Panc1 (cell line): ENCODE measurements around the gene C17orf67. TPM values are rescaled to one million over a fixed set of nuclear protein-coding genes. Genes with fewer than 3 reads are reported as not detected.
A peak's percentile ranks its signal among the peaks of the same experiment; 100 is the strongest.

Experiments
- ATAC-seq: fragments of 200-7000 bp; cut with Tn5 transposase; 2 replicates; pipeline ENCODE4 v1.9.1; 2020; ENCODE audit warnings: mild to moderate bottlenecking, moderate library complexity
- BruUV-seq: library from RNA; stranded (reverse); fragments of 400-500 nt; replicated peaks from 2 replicates; lab custom pipeline; 2021; lab: Mats Ljungman, UMichigan
- CTCF ChIA-PET: fragments of 300-600 bp; sonication (Branson Sonifier 250); formaldehyde crosslinking; loops from one replicate; lab custom pipeline; 2022; ENCODE audit warnings: antibody characterized with exemption; lab: Charles Lee
- POLR2A ChIA-PET: fragments of 300-600 bp; sonication (Branson Sonifier 250); formaldehyde crosslinking; loops from one replicate; lab custom pipeline; 2022; ENCODE audit warnings: antibody characterized with exemption; lab: Charles Lee
- DNase-seq: peaks from one replicate; pipeline ENCODE4 v3.0.0-alpha.2; 2010; ENCODE audit warnings: low read depth, low spot score
- H3K27ac ChIP-seq: 2 replicates; pipeline ENCODE4 v1.5.1; 2011; ENCODE audit warnings: mild to moderate bottlenecking, low read length, inconsistent platforms
- H3K27me3 ChIP-seq: fragments of 200-500 bp; sonication (Bioruptor generic); 2 replicates; pipeline ENCODE4 v1.6.0; 2014; ENCODE audit warnings: low read length, inconsistent platforms; ENCODE audit not compliant: control insufficient read depth, insufficient read depth
- H3K36me3 ChIP-seq: fragments of 200-500 bp; sonication (Bioruptor generic); 2 replicates; pipeline ENCODE4 v1.5.1; 2014; ENCODE audit warnings: inconsistent platforms, mild to moderate bottlenecking, low read length, moderate library complexity; ENCODE audit not compliant: control insufficient read depth, insufficient read depth
- H3K4me1 ChIP-seq: 2 replicates; pipeline ENCODE4 v1.5.1; 2011; ENCODE audit warnings: inconsistent platforms, mild to moderate bottlenecking, low read length, moderate library complexity; ENCODE audit not compliant: control insufficient read depth, insufficient read depth
- H3K4me3 ChIP-seq, 2 experiments: 2 replicates each; pipeline ENCODE4 v1.5.1; 2011 to 2012; ENCODE audit warnings: low read depth in 2 of 2, low read length in 2 of 2, mild to moderate bottlenecking in 2 of 2, inconsistent platforms in 1 of 2, moderate library complexity in 1 of 2
- H3K9me3 ChIP-seq: fragments of 200-500 bp; sonication (Bioruptor generic); 2 replicates; pipeline ENCODE4 v1.5.1; 2014; ENCODE audit warnings: low read depth, mild to moderate bottlenecking, inconsistent platforms, low read length, moderate library complexity; ENCODE audit not compliant: control insufficient read depth, insufficient read depth
- CTCF ChIP-seq: fragments of 450-650 bp; IDR thresholded peaks from 2 replicates; pipeline ENCODE4 v1.5.1; 2017; ENCODE audit warnings: mild to moderate bottlenecking
- POLR2AphosphoS5 ChIP-seq: IDR thresholded peaks from 2 replicates; pipeline ENCODE4 v1.6.1; 2012; ENCODE audit warnings: mild to moderate bottlenecking, low read depth, low read length, moderate library complexity
- REST ChIP-seq, 2 experiments: IDR thresholded peaks; 2 replicates each; pipeline ENCODE4 v1.6.1; 2011 to 2012; ENCODE audit warnings: low read depth in 2 of 2, control low read depth in 1 of 2, low read length in 1 of 2, mild to moderate bottlenecking in 1 of 2, moderate library complexity in 1 of 2; ENCODE audit not compliant: insufficient read depth in 1 of 2
- SIN3A ChIP-seq: IDR thresholded peaks from 2 replicates; pipeline ENCODE4 v1.6.1; 2012; ENCODE audit warnings: low read depth, mild to moderate bottlenecking, low read length, moderate library complexity, borderline replicate concordance; ENCODE audit not compliant: insufficient read depth
- TCF7L2 ChIP-seq: IDR thresholded peaks from 2 replicates; pipeline ENCODE4 v1.6.1; 2011; ENCODE audit warnings: mild to moderate bottlenecking, low read depth, low read length, inconsistent platforms
- in situ Hi-C: cut with HindIII; loops from 2 replicates; pipeline ENCODE4 v1.10.0; 2016; ENCODE audit warnings: low sequenced_read_pairs, low pct_unique_long_range_greater_than_20kb
- intact Hi-C: fragments of 100-400 bp; cut with micrococcal nuclease; formaldehyde crosslinking; loops from one replicate; pipeline ENCODE4 v1.10.0; 2022; ENCODE audit not compliant: unreplicated experiment
- total RNA-seq: library from RNA; stranded (reverse); gene quantifications from one replicate; pipeline ENCODE4 v1.2.1, GENCODE V29; 2021; ENCODE audit not compliant: unreplicated experiment

Gene C17orf67
- total RNA-seq, 1 experiment from 2014 or later: 3.4 TPM

GRCh38 chr17:56835264-56835585 lies 1.5 kb upstream of the C17orf67 start:
- POLR2A ChIA-PET: interaction anchor here (0.5 to 0.6 kb wide), 2 partner anchors 29 to 133 kb away, joined by 3 read pairs; no protein-coding TSS in a partner anchor
- Histone ChIP-seq H3K27me3 (no peaks in the 10 kb centered on the region), H3K36me3 (peaks cover 4% of the 10 kb centered on the region; the same call in 1 of the 2 replicates), H3K4me3 (peak overlapping the region; percentile 79 to 85), H3K4me1 (peaks cover 34% of the 10 kb centered on the region), H3K27ac (peak overlapping the region; percentile 77), H3K9me3 (no peaks in the 10 kb centered on the region)
- DNase-seq: no peak
- in situ Hi-C loops: no loop called here
- no TSS peak for BruUV-seq
- ATAC-seq: no peak
- intact Hi-C loops: no loop called here
- CTCF ChIA-PET: no interaction called here
- TF ChIP-seq POLR2AphosphoS5: no peak
- no peak for TF ChIP-seq REST (IDR thresholded peaks at IDR 0.05; ENCODE audit: insufficient read depth in 1 of 2, low read depth in 2 of 2, low read length in 1 of 2)
- TF ChIP-seq TCF7L2: no peak
- TF ChIP-seq SIN3A: no peak
- TF ChIP-seq CTCF: no peak

- Histone ChIP-seq H3K9me3 (no peaks in the 10 kb centered on the region), H3K4me1 (peaks cover 34% of the 10 kb centered on the region), H3K27me3 (no peaks in the 10 kb centered on the region), H3K36me3 (peaks cover 4% of the 10 kb centered on the region; the same call in 1 of the 2 replicates), H3K27ac (peak overlapping the region; percentile 77), H3K4me3 (peak overlapping the region; percentile 79 to 85)
- in situ Hi-C loops: no loop called here
- intact Hi-C loops: no loop called here
- ChIA-PET CTCF (interaction anchor here (0.6 to 1.0 kb wide), 2 partner anchors 54 to 82 kb away, joined by 4 to 5 read pairs; no protein-coding TSS in a partner anchor), POLR2A (interaction anchor here (0.6 to 0.7 kb wide), 2 partner anchors 30 to 281 kb away, joined by 3 to 5 read pairs; no protein-coding TSS in a partner anchor)
- no TSS peak for BruUV-seq
- peak; percentile 50 for ATAC-seq
- no peak for DNase-seq
- no peak for TF ChIP-seq CTCF
- TF ChIP-seq REST (IDR thresholded peaks at IDR 0.05; ENCODE audit: insufficient read depth in 1 of 2, low read depth in 2 of 2, low read length in 1 of 2): no peak
- TF ChIP-seq SIN3A: peak; percentile 45; the same call in 1 of the 2 replicates
Measured at GRCh38 chr17:56834380-56835263, 902 bp upstream of the C17orf67 start.
